HL-60 (cell line): ENCODE data around the gene PIAS4.

Experiments
- DNase-seq, 2 experiments: peaks; one replicate each; pipeline ENCODE4 v3.0.0-alpha.2; 2010 to 2020; ENCODE audit warnings: low read depth in 1 of 2, low spot score in 1 of 2
- H3K27ac ChIP-seq: fragments of 250-450 bp; sonication (Bioruptor Pico); replicated peaks from 2 replicates; pipeline ENCODE4 v1.5.1; 2020; ENCODE audit warnings: mild to moderate bottlenecking, moderate library complexity
- H3K27me3 ChIP-seq: fragments of 250-450 bp; sonication (Bioruptor Pico); 2 replicates; pipeline ENCODE4 v1.5.1; 2021; ENCODE audit warnings: mild to moderate bottlenecking, moderate library complexity; ENCODE audit not compliant: insufficient read depth, poor library complexity, severe bottlenecking
- H3K4me3 ChIP-seq: replicated peaks from 2 replicates; pipeline ENCODE4 v1.5.1; 2011; ENCODE audit warnings: mild to moderate bottlenecking, control low read depth, low read length; ENCODE audit not compliant: insufficient read depth
- CTCF ChIP-seq: IDR thresholded peaks from one replicate; pipeline ENCODE4 v1.5.1; 2011; ENCODE audit warnings: low read length, control low read depth, inconsistent platforms; ENCODE audit not compliant: insufficient read depth
- GABPA ChIP-seq: IDR thresholded peaks from 2 replicates; pipeline ENCODE4 v1.6.1; 2012; ENCODE audit warnings: low read depth
- POLR2AphosphoS5 ChIP-seq: IDR thresholded peaks from 2 replicates; pipeline ENCODE4 v1.6.1; 2012; ENCODE audit warnings: low read depth
- REST ChIP-seq: IDR thresholded peaks from 2 replicates; pipeline ENCODE4 v1.6.1; 2012; ENCODE audit warnings: low read depth; ENCODE audit not compliant: insufficient replicate concordance
- SPI1 ChIP-seq: IDR thresholded peaks from 2 replicates; pipeline ENCODE4 v1.6.1; 2012; ENCODE audit warnings: low read depth, mild to moderate bottlenecking, borderline replicate concordance

Gene PIAS4

GRCh38 chr19:4055209-4055552 is 47.6 kb downstream of the PIAS4 start:
- Histone ChIP-seq H3K27me3 (no peaks in the 10 kb centered on the region), H3K4me3 (no peak overlapping the region), H3K27ac (no peak overlapping the region)
- no peak for DNase-seq
- no peak for TF ChIP-seq GABPA
- no peak for TF ChIP-seq CTCF
- TF ChIP-seq REST: no peak
- TF ChIP-seq SPI1: no peak
- TF ChIP-seq POLR2AphosphoS5: no peak

GRCh38 chr19:4057931-4058692 is 50.6 kb downstream of the PIAS4 start:
- DNase-seq: peak; percentile 64 to 82
- no peak for TF ChIP-seq POLR2AphosphoS5
- TF ChIP-seq GABPA: no peak
- no peak for TF ChIP-seq CTCF
- no peak for TF ChIP-seq SPI1
- Histone ChIP-seq H3K27me3 (no peaks in the 10 kb centered on the region), H3K27ac (peak overlapping the region; percentile 58), H3K4me3 (peak overlapping the region; percentile 5; the same call in 1 of the 2 replicates)

- no peak for TF ChIP-seq GABPA
- no peak for TF ChIP-seq REST
- TF ChIP-seq CTCF: no peak
- TF ChIP-seq POLR2AphosphoS5: no peak
- no peak for TF ChIP-seq SPI1
- no peak for DNase-seq
- Histone ChIP-seq H3K4me3 (peak overlapping the region; percentile 5; the same call in 1 of the 2 replicates), H3K27ac (peak overlapping the region; percentile 58), H3K27me3 (no peaks in the 10 kb centered on the region)
Observed at GRCh38 chr19:4058693-4059452, 51.3 kb downstream of the PIAS4 start.

GRCh38 chr19:4059453-4059871 is 51.9 kb downstream of the PIAS4 start:
- Histone ChIP-seq H3K27ac (peak overlapping the region; percentile 58), H3K27me3 (no peaks in the 10 kb centered on the region), H3K4me3 (no peak overlapping the region)
- no peak for TF ChIP-seq SPI1
- DNase-seq: no peak
